Measurements from ENCODE around the gene LMBRD1. TPM values are rescaled to one million over a fixed set of nuclear protein-coding genes. Genes with fewer than 3 reads are reported as not detected.

LMBRD1 gene
- total and polyA plus RNA-seq, 2 of the 8 experiments (the other 6 are each of a cell fraction or from before 2014, with no cell fraction given) = 9.1 to 16.8 TPM

DNA sequence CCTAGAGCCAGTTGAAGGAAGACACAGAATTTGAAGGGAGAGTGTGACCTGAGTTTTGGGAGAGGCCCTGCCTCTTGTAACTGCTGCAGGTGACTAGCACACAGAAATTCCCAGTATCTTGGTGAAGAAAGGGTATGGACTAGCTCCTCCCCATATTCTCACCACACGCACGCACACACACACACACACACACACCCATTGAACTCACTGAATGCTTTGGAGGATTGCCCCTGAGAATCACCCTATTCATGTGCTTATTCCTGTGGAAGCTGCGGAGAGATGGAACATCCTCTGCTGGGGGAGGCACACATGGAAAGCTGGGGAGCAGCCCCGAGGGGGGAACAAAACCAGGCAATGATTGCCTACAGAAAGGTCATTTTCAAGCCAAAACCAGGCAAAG, 6.2 kb upstream of the LMBRD1 start:
- no peak overlapping the region for H3K4me2 ChIP-seq (ENCODE audit: insufficient read depth in 1 of 2, low read depth in 2 of 2, low read length in 2 of 2)
- H3K56ac ChIP-seq (replicated peaks; ENCODE audit: insufficient read length, low read depth, low read length) = no peak overlapping the region
- H3K23ac ChIP-seq (ENCODE audit: insufficient read length) = no peak overlapping the region
- H3K27ac ChIP-seq (ENCODE audit: low read depth, low read length) = no peak overlapping the region
- H3K4me1 ChIP-seq (replicated peaks in 1 of 4; ENCODE audit: control insufficient read depth in 3 of 4, insufficient read depth in 4 of 4, low read length in 3 of 4) = peaks cover 0 to 9% (median 2%) of the 10 kb centered on the region in 4 experiments; a peak in 3 of 7 replicates
- H3K27me3 ChIP-seq (replicated peaks in 1 of 4; ENCODE audit: control insufficient read depth in 3 of 4, extremely low read depth in 1 of 4, insufficient read depth in 3 of 4, low read length in 3 of 4) = no peaks in the 10 kb centered on the region
- H3K14ac ChIP-seq (ENCODE audit: insufficient read length) = no peak overlapping the region
- H2BK12ac ChIP-seq (ENCODE audit: low read depth, low read length) = no peak overlapping the region
- no peak overlapping the region for H3K4ac ChIP-seq (replicated peaks; ENCODE audit: insufficient read length, low read depth, low read length)
- H3K9me3 ChIP-seq (ENCODE audit: insufficient read depth in 2 of 2, low read depth in 1 of 2, low read length in 1 of 2) = no peaks in the 10 kb centered on the region
- DNase-seq (ENCODE audit: low read depth in 1 of 2, low spot score in 2 of 2) (no peak), FAIRE-seq (no peak)
- no peak overlapping the region for H4K91ac ChIP-seq (replicated peaks; ENCODE audit: insufficient read length, low read length)
- H4K20me1 ChIP-seq (replicated peaks in 1 of 2; ENCODE audit: control insufficient read depth in 1 of 2, insufficient read depth in 2 of 2, low read length in 2 of 2) = no peaks in the 10 kb centered on the region
- no peaks in the 10 kb centered on the region for H3K79me2 ChIP-seq (ENCODE audit: control insufficient read depth in 1 of 2, insufficient read depth in 2 of 2, low read length in 2 of 2)
- H4K8ac ChIP-seq (ENCODE audit: extremely low read depth, insufficient read depth, low read length) = no peak overlapping the region
- H3K9ac ChIP-seq (replicated peaks in 1 of 4; ENCODE audit: extremely low read depth in 1 of 4, low read depth in 3 of 4, low read length in 3 of 4) = no peak overlapping the region
- no peak overlapping the region for H3K4me3 ChIP-seq (ENCODE audit: extremely low read depth in 1 of 4, insufficient read depth in 2 of 4, low read depth in 3 of 4, low read length in 4 of 4)
- no peak overlapping the region for H4K5ac ChIP-seq (ENCODE audit: insufficient read length, low read depth, low read length)
- H2AFZ ChIP-seq (ENCODE audit: low read length) = no peak overlapping the region
- ChIA-PET CTCF (ENCODE audit: partially characterized antibody) (interaction anchor here (0.8 to 1.5 kb wide), 2 partner anchors 18 to 305 kb away, joined by 3 read pairs; no protein-coding TSS in a partner anchor), POLR2A (ENCODE audit: partially characterized antibody) (no interaction called here)
- no peak overlapping the region for H2BK5ac ChIP-seq (ENCODE audit: low read depth, low read length)
- H2BK15ac ChIP-seq (ENCODE audit: low read length) = no peak overlapping the region
- H3K23me2 ChIP-seq (ENCODE audit: low read depth, low read length) = no peaks in the 10 kb centered on the region
- no peak overlapping the region for H2BK20ac ChIP-seq (ENCODE audit: low read length)
- no peak overlapping the region for H2AK5ac ChIP-seq (ENCODE audit: low read depth, low read length)
- no peaks in the 10 kb centered on the region for H3K36me3 ChIP-seq (ENCODE audit: control insufficient read depth in 2 of 4, insufficient read depth in 4 of 4, low read length in 3 of 4)
- H2BK120ac ChIP-seq (replicated peaks; ENCODE audit: low read depth, low read length) = no peak overlapping the region
- no peaks in the 10 kb centered on the region for H3K79me1 ChIP-seq (ENCODE audit: low read depth, low read length)
- H3K18ac ChIP-seq (ENCODE audit: extremely low read depth, low read length) = no peak overlapping the region
- 75% methylated on average over 4 of the region's 4 CpGs; no CpG with 5 or more reads in 1 of the 2 experiments for WGBS, 2 experiments (ENCODE audit: extremely low coverage in 1 of 2, insufficient coverage in 1 of 2, insufficient read length in 1 of 2, insufficient replicate concordance in 2 of 2, low coverage in 1 of 2, low lambda C conversion rate in 2 of 2, missing lambda C conversion rate in 1 of 2)
- no peak for TF ChIP-seq SRF (IDR thresholded peaks at IDR 0.05; ENCODE audit: low read depth, low read length)
- no peak for TF ChIP-seq TAF1 (IDR thresholded peaks at IDR 0.05; ENCODE audit: low read depth, low read length)
- no peak for TF ChIP-seq HDAC2 (IDR thresholded peaks at IDR 0.05; ENCODE audit: borderline replicate concordance in 1 of 2, low read depth in 2 of 2, low read length in 2 of 2)
- TF ChIP-seq CBX5 (IDR thresholded peaks at IDR 0.05; ENCODE audit: low read depth, low read length) = no peak
- no peak for TF ChIP-seq POLR2AphosphoS5 (IDR thresholded peaks at IDR 0.05; ENCODE audit: low read depth, low read length)
- no peak for TF ChIP-seq KDM4A (IDR thresholded peaks at IDR 0.05; ENCODE audit: low read depth, low read length, severe bottlenecking)
- TF ChIP-seq, protein P1, sequence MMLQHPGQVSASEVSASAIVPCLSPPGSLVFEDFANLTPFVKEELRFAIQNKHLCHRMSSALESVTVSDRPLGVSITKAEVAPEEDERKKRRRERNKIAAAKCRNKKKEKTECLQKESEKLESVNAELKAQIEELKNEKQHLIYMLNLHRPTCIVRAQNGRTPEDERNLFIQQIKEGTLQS (IDR thresholded peaks at IDR 0.05; ENCODE audit: insufficient read depth, low read depth, low read length) = no peak
- TF ChIP-seq RFX5 (IDR thresholded peaks at IDR 0.05; ENCODE audit: borderline replicate concordance, low read depth, low read length) = no peak
- no peak for TF ChIP-seq CTBP2 (IDR thresholded peaks at IDR 0.05; ENCODE audit: borderline replicate concordance, insufficient read depth, insufficient read length, low read length)
- TF ChIP-seq, protein P2, sequence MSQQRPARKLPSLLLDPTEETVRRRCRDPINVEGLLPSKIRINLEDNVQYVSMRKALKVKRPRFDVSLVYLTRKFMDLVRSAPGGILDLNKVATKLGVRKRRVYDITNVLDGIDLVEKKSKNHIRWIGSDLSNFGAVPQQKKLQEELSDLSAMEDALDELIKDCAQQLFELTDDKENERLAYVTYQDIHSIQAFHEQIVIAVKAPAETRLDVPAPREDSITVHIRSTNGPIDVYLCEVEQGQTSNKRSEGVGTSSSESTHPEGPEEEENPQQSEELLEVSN (IDR thresholded peaks at IDR 0.05) = no peak
- TF ChIP-seq RBBP5 (IDR thresholded peaks at IDR 0.05; ENCODE audit: borderline replicate concordance, low read depth, low read length) = no peak
- TF ChIP-seq EZH2 (IDR thresholded peaks at IDR 0.05; ENCODE audit: low read depth, low read length, severe bottlenecking) = no peak
- no peak for TF ChIP-seq SP4 (IDR thresholded peaks at IDR 0.05; ENCODE audit: low read length)
